SJCRH30 (cell line): ENCODE data around the gene RASAL2. TPM values are rescaled to one million over a fixed set of nuclear protein-coding genes. Genes with fewer than 3 reads are reported as not detected.
"Not testable (repeated sequence)": the region's sequence is repeated elsewhere in the genome, so short reads cannot be mapped to it uniquely, and the experiment has no call there.

Experiments used
- DNase-seq, 2 experiments: peaks; one replicate each; pipeline ENCODE4 v3.0.0-alpha.2; 2015 to 2020
- H3K27ac ChIP-seq: fragments of 250-450 bp; sonication (Bioruptor Pico); 2 replicates; pipeline ENCODE4 v1.5.1; 2020; ENCODE audit warnings: mild to moderate bottlenecking, moderate library complexity
- H3K27me3 ChIP-seq: fragments of 250-450 bp; sonication (Bioruptor Pico); 2 replicates; pipeline ENCODE4 v1.5.1; 2020; ENCODE audit warnings: mild to moderate bottlenecking, moderate library complexity
- H3K36me3 ChIP-seq: fragments of 250-450 bp; sonication (Bioruptor Pico); 2 replicates; pipeline ENCODE4 v1.5.1; 2020; ENCODE audit warnings: mild to moderate bottlenecking, moderate library complexity
- H3K4me1 ChIP-seq: fragments of 250-450 bp; sonication (Bioruptor Pico); 2 replicates; pipeline ENCODE4 v1.5.1; 2020; ENCODE audit warnings: mild to moderate bottlenecking, moderate library complexity
- H3K4me3 ChIP-seq: fragments of 250-450 bp; sonication (Bioruptor Pico); 2 replicates; pipeline ENCODE4 v1.5.1; 2020; ENCODE audit warnings: mild to moderate bottlenecking, moderate library complexity
- H3K9me3 ChIP-seq: fragments of 250-450 bp; sonication (Bioruptor Pico); replicated peaks from 2 replicates; pipeline ENCODE4 v1.5.1; 2020; ENCODE audit warnings: mild to moderate bottlenecking, moderate library complexity
- total RNA-seq: library from RNA; depleted of rRNA; stranded (reverse); fragments of >200 nt; shearing (Covaris generic); gene quantifications from 2 replicates; pipeline ENCODE4 v1.2.3, GENCODE V29; 2014

Gene RASAL2
- total RNA-seq, 1 experiment from 2014 or later = 8.1 TPM

DNA sequence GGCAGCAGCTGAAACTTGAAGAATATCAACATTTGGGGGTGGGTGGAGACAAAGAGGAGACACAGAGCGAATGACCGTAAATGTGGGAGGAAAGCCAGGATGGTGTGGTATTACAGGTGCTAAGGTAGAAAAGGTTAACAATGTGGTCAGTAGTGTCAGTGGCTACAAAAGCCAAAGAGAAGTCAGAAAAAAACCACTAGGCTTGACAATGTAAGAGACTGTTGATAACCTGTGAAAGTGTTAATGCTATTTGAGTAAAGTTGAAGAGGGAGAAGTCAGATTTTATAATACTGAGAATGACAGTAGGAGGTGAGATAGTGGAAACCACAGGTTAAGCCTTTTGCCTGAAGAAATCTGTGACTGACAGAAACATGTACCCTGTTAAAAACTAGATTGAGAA, 282.1 kb downstream of the RASAL2 start:
- H3K27ac ChIP-seq = no peak overlapping the region
- H3K4me3 ChIP-seq = no peak overlapping the region
- no peaks in the 10 kb centered on the region for H3K9me3 ChIP-seq
- no peaks in the 10 kb centered on the region for H3K27me3 ChIP-seq
- no peak for DNase-seq
- no peaks in the 10 kb centered on the region for H3K36me3 ChIP-seq
- peaks cover 14% of the 10 kb centered on the region for H3K4me1 ChIP-seq

DNA sequence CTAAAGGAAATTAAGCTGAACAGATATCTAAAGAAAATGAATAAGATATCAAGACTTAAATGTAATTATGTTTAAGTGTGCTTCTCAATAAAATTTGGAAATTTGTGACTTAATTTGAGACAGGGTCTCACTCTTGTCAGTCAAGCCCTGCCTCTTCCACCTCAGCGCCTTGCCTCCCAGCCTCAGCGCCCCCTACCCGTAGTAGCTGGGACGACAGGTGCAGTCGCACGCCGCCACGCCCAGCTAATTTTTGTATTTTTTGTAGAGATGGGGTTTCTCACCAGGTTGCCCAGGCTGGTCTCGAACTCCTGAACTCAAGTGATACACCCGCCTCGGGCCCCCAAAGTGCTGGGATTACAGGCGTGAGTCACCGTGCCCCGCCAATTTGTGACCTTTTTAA, 285.9 kb downstream of the RASAL2 start:
- Histone ChIP-seq H3K27me3 (no peaks in the 10 kb centered on the region), H3K4me1 (peaks cover 19% of the 10 kb centered on the region), H3K9me3 (no peaks in the 10 kb centered on the region), H3K4me3 (no peak overlapping the region), H3K36me3 (no peaks in the 10 kb centered on the region), H3K27ac (no peak overlapping the region)
- no peak for DNase-seq

DNA sequence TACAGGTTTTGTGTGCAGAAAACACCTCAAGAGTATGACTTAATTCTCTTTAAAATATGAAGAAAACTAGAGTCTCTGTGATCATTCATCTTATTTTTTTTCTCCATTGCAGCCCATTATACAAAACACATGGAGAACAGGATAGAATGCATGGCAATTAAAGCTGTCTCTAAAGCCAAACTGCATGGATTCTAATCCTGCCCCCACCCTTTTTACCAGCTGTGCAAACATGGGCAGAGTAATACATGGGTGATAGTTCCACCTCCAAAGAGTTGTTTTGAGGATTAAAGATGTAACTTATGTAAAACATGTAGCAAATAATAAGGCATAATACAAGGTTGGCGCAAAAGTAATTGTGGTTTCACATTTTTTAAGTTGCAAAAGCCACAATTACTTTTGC, 288.5 kb downstream of the RASAL2 start:
- Histone ChIP-seq H3K36me3 (no peaks in the 10 kb centered on the region), H3K9me3 (no peaks in the 10 kb centered on the region), H3K4me1 (peaks cover 19% of the 10 kb centered on the region), H3K4me3 (no peak overlapping the region), H3K27me3 (no peaks in the 10 kb centered on the region), H3K27ac (no peak overlapping the region)
- DNase-seq = peak; percentile 22 to 45

GRCh38 chr1:178385662-178386061, 291.8 kb downstream of the RASAL2 start:
- DNase-seq = no peak
- Histone ChIP-seq H3K27ac (no peak overlapping the region), H3K27me3 (no peaks in the 10 kb centered on the region), H3K9me3 (no peaks in the 10 kb centered on the region), H3K4me1 (peaks cover 19% of the 10 kb centered on the region), H3K36me3 (no peaks in the 10 kb centered on the region), H3K4me3 (no peak overlapping the region)

GRCh38 chr1:178388418-178389145, 294.7 kb downstream of the RASAL2 start:
- Histone ChIP-seq H3K9me3 (no peaks in the 10 kb centered on the region), H3K4me3 (no peak overlapping the region), H3K36me3 (no peaks in the 10 kb centered on the region), H3K27ac (no peak overlapping the region), H3K27me3 (no peaks in the 10 kb centered on the region), H3K4me1 (peaks cover 1% of the 10 kb centered on the region)
- DNase-seq = no peak

DNA sequence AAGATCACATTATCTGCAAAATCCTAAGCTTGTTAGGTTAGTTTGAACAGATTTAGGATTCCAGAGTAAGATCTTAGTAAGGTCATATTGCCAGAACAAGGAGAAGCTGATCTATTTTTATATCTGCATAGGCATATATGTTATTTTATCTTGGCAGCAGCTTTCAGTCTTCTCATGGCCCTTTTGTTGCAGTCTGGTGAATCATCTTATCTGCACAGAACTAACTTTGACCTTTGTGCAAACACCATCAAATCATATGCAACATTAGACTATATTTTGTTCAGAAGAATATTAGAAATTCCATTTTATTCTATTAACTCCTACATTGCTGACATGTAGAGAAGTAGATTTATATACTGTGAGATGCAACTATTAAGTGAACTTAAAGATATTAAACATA, 295.5 kb downstream of the RASAL2 start:
- Histone ChIP-seq H3K27me3 (no peaks in the 10 kb centered on the region), H3K27ac (no peak overlapping the region), H3K4me1 (no peaks in the 10 kb centered on the region), H3K9me3 (no peaks in the 10 kb centered on the region), H3K36me3 (no peaks in the 10 kb centered on the region), H3K4me3 (no peak overlapping the region)
- no peak for DNase-seq

DNA sequence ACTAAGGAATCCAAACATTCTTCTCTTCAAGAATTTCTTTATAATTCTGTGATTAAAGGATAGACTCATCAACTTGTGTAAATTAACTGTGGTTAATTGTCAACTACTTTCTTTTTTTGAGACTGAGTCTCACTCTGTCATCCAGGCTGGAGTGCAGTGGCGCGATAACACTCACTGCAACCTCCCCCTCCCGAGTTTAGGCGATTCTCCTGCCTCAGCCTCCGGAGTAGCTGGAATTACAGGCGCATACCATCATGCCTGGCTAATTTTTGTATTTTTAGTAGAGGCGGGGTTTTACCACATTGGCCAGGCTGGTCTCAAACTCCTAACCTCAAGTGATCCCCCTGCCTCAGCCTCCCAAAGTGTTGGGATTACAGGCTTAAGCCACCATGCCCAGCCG, 296.4 kb downstream of the RASAL2 start:
- not testable (repeated sequence) for H3K27me3 ChIP-seq, H3K9me3 ChIP-seq, H3K4me3 ChIP-seq, H3K27ac ChIP-seq, H3K4me1 ChIP-seq, H3K36me3 ChIP-seq, DNase-seq

- Histone ChIP-seq H3K4me3 (no peak overlapping the region), H3K4me1 (no peaks in the 10 kb centered on the region), H3K27me3 (no peaks in the 10 kb centered on the region), H3K27ac (no peak overlapping the region), H3K36me3 (no peaks in the 10 kb centered on the region), H3K9me3 (no peaks in the 10 kb centered on the region; the same call in 1 of the 2 replicates)
- no peak for DNase-seq
Observed at GRCh38 chr1:178393370-178393769, 299.5 kb downstream of the RASAL2 start.

- Histone ChIP-seq H3K27ac (no peak overlapping the region), H3K27me3 (no peaks in the 10 kb centered on the region), H3K9me3 (no peaks in the 10 kb centered on the region; the same call in 1 of the 2 replicates), H3K4me3 (no peak overlapping the region), H3K36me3 (no peaks in the 10 kb centered on the region), H3K4me1 (no peaks in the 10 kb centered on the region)
- no peak for DNase-seq
Observed at GRCh38 chr1:178396789-178397188, 302.9 kb downstream of the RASAL2 start.

GRCh38 chr1:178397678-178398077, 303.8 kb downstream of the RASAL2 start:
- Histone ChIP-seq H3K9me3 (no peaks in the 10 kb centered on the region; the same call in 1 of the 2 replicates), H3K27me3 (no peaks in the 10 kb centered on the region), H3K27ac (no peak overlapping the region), H3K4me3 (no peak overlapping the region), H3K4me1 (no peaks in the 10 kb centered on the region), H3K36me3 (no peaks in the 10 kb centered on the region)
- peak in 1 of 2 experiments; percentile 13 for DNase-seq

DNA sequence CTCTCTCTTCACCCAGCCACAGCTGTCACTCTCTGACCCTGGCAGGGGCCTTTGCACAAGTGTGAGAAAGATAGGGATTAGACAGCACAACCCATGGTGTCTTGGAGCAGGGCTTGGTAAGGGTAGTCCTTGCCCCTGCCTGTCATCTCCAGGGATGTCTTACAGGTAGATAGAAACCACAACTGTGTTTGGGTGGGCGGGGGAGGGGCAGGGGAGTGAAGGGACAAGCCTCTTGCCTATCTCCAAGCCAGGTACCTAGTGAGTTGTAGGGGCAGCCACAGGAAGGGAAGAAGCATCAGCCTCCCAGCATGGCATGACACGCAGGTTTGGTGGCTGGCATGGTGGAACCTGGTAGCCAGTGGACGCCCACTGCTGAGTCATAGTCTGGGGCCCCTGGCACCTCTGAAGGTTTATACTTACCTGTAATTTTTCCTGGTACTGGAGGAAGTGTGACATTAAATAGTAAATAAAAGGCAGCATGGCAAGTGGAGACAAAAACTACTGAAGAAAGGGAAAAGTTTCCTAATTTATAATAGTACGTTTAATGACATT, 305.3 kb downstream of the RASAL2 start:
- Histone ChIP-seq H3K27me3 (no peaks in the 10 kb centered on the region), H3K9me3 (no peaks in the 10 kb centered on the region; the same call in 1 of the 2 replicates), H3K4me1 (no peaks in the 10 kb centered on the region), H3K4me3 (no peak overlapping the region), H3K27ac (no peak overlapping the region), H3K36me3 (no peaks in the 10 kb centered on the region)
- peak in 1 of 2 experiments; percentile 17 for DNase-seq

DNA sequence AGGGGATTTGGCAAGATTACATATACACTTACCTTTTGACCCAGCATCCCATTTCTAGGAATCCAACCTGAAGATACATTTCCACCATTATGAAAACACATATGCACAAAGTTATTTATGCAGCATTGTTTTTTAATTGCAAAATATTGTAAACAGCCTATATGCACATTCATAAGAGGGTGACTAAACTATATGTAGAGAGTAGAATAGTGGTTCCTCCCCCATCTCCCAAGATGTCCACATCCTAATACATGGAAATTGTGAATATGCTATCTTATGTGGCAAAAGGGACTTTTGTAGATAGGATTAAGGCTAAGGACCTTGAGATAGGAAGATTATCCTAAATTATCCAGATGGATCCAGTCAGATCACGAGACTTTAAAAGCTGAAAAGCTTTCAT, 311.2 kb downstream of the RASAL2 start:
- Histone ChIP-seq H3K36me3 (no peaks in the 10 kb centered on the region), H3K27me3 (no peaks in the 10 kb centered on the region), H3K9me3 (no peaks in the 10 kb centered on the region), H3K4me1 (no peaks in the 10 kb centered on the region), H3K27ac (no peak overlapping the region), H3K4me3 (no peak overlapping the region)
- DNase-seq = no peak

DNA sequence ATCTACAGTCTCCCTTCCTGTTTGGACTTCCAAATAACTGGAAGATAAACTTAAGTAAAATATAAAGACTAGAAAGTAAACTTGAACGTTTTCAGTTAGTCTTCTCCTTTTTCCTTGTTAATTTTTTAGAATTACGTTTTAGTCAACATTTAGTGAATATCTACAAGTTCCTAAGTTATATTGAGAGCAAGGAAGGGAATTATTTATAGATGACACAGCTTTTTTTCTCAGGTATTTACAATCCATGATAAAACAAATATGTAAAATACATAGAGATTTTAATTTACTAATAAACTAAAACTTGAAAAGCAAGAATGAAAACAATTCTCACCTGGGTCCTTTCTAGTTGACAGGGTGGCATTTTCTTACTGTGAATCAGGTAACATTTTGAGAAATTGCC, 313.3 kb downstream of the RASAL2 start:
- Histone ChIP-seq H3K9me3 (no peaks in the 10 kb centered on the region), H3K36me3 (no peaks in the 10 kb centered on the region), H3K27ac (no peak overlapping the region), H3K4me3 (no peak overlapping the region), H3K4me1 (no peaks in the 10 kb centered on the region), H3K27me3 (no peaks in the 10 kb centered on the region)
- DNase-seq = no peak

GRCh38 chr1:178407655-178408054, 313.8 kb downstream of the RASAL2 start:
- no peak overlapping the region for H3K4me3 ChIP-seq
- no peaks in the 10 kb centered on the region for H3K9me3 ChIP-seq
- no peaks in the 10 kb centered on the region for H3K4me1 ChIP-seq
- no peaks in the 10 kb centered on the region for H3K36me3 ChIP-seq
- no peak overlapping the region for H3K27ac ChIP-seq
- H3K27me3 ChIP-seq = no peaks in the 10 kb centered on the region
- DNase-seq = peak in 1 of 2 experiments; percentile 7

- H3K9me3 ChIP-seq = no peaks in the 10 kb centered on the region
- no peaks in the 10 kb centered on the region for H3K4me1 ChIP-seq
- H3K36me3 ChIP-seq = no peaks in the 10 kb centered on the region
- no peak overlapping the region for H3K4me3 ChIP-seq
- no peak overlapping the region for H3K27ac ChIP-seq
- DNase-seq = no peak
- H3K27me3 ChIP-seq = no peaks in the 10 kb centered on the region
Observed at GRCh38 chr1:178408871-178409270, 315.0 kb downstream of the RASAL2 start.

DNA sequence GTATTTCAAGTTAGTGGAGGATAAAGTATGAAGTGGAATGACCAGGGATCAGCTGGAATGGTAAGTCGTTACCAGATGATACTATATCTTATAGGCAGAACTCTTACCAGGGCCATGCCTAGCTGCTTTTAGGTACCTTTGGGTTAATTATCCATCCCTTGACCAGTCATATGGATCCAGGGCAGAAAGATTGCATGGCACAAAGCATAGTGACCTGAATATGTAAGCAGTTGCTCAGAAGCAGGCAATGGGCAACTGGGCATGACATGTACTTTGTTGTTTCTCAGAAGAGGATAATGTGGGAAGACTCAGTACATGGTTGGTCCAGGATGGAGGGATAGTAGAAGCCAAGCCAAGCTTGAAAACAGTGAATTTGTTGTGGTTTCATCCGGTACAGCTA, 315.6 kb downstream of the RASAL2 start:
- Histone ChIP-seq H3K36me3 (no peaks in the 10 kb centered on the region), H3K9me3 (no peaks in the 10 kb centered on the region), H3K27ac (no peak overlapping the region), H3K4me1 (no peaks in the 10 kb centered on the region), H3K27me3 (no peaks in the 10 kb centered on the region), H3K4me3 (no peak overlapping the region)
- DNase-seq = no peak
